SKM-1 (cell line): Measurements from ENCODE around the gene TOR1AIP2.

Experiments
- DNase-seq: peaks from one replicate; lab custom pipeline; 2025; ENCODE audit not compliant: unreplicated experiment; lab: John Stamatoyannopoulos, UW

Gene TOR1AIP2

DNA sequence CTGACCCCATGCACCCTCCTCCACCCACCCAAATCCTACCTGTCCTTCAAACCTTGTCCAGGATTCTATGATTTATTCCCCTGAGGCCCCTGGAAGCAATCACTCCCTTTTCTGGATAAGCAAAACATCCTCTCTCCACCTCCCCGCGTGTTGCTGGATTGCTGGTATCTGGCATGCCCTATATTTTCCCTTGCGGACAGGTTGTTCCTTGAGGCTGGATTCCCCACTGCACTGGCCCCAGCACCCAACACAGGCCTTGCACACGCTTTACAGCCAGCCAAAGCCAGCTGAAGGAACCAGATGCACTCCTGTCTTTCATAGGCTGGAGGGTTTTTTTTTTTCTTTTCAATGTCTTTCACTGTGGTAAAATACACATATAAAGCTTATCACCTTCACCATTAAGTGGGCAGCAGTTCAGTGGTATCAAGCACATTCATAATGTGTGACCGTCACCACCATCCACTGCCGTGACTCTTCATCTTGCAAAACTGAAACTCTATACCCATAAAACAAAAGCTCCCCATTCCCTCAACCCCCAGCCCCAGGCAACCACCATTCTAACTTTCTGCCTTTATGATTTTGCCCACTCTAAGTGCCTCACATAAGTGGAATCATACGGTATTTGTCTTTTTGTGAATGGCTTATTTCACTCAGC, 50.9 kb downstream of the TOR1AIP2 start:
- DNase-seq, result no peak

DNA sequence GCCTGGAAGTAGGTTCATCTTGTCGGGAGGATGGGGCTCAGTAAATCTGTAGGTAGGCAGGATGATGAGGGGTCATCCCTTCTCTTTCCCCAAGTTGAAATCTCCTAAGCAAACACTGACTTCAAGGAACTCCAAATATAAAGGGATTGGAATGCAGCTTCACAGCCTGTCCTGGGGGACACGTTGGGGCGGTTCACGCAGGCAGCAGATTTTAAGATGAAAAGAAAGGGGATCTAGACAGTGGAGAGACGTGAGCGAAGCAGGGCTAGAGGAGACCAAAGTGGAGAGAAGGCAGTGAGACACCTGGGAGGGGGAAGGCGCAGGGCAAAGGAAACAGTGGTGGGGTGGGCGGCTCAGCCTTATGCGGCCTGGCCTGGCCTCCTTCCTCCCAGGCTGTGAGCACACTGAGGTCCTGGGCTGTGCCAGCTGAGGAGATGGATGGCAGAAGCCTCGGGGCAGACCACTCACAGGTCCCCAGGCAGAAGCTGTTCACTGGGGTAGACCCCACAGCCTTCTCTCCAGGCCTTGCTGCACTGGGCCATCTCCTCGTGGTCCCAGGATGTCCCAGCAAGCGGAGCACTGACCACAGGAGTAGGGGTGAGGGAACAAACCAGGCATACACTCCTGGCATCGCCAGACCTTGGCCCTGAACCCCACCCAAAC, 51.7 kb downstream of the TOR1AIP2 start:
- DNase-seq, result no peak

DNA sequence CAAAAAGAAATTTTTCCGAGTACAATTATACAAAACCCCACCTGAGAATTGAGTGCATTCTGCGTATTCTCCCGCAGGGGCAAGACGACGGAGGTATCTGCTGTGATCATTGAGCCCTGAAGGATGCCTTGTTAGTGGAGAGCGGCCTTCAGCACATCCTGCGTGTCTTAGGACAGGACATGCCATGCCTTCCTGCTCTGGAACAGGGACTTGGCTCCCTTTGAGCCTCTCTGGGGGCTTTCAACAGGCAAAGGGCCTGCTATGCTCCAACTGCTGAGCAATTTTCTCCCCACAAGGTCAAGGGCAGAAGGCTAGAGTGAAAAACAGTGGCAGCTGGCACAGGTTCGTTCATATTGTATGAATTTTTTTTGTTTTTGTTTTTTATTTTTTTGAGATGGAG, 52.4 kb downstream of the TOR1AIP2 start:
- no peak for DNase-seq

DNA sequence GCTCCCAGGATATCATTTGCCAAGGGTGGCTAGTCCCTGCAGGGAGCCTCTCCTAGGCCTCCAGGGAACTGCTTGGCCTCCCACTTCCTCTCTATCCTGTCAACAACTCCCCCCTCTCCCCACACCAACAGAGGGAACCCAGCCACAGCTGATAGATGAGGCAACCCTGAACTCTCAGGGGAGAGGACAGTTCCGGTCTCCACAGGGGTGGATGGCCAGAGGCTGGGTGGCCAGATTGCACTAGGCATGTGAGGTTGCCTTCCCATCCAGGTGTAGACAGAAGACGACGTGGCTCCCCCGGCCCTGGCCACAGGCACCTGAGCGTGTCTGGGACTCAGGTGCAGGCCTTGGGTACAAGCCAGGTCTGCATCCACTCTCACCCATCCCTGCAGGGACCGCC, 53.3 kb downstream of the TOR1AIP2 start:
- peak; percentile 73 for DNase-seq

- DNase-seq, result no peak
Observed at GRCh38 chr1:179823693-179824092, 53.9 kb downstream of the TOR1AIP2 start.

- DNase-seq, result no peak
Observed at GRCh38 chr1:179822065-179822464, 55.5 kb downstream of the TOR1AIP2 start.

DNA sequence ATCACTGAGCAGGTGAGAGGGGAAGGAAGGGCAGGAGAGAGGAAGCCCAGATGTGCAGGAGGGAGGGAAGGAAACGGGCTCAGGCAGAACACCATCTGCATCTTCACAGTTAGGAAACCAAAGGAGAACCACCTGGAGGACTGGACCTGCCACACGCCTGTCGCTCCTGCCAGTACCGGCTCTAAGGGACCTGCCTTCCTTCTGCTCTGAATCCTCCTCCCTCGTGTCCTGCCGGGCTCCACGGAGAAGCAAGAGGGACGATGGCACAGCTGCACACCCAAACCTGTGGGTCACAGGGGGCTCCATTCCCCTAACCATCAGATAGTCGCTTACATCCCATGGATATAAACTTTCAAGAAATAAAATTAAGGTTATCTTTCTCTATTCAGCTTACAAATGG, 56.1 kb downstream of the TOR1AIP2 start:
- DNase-seq, result no peak

DNA sequence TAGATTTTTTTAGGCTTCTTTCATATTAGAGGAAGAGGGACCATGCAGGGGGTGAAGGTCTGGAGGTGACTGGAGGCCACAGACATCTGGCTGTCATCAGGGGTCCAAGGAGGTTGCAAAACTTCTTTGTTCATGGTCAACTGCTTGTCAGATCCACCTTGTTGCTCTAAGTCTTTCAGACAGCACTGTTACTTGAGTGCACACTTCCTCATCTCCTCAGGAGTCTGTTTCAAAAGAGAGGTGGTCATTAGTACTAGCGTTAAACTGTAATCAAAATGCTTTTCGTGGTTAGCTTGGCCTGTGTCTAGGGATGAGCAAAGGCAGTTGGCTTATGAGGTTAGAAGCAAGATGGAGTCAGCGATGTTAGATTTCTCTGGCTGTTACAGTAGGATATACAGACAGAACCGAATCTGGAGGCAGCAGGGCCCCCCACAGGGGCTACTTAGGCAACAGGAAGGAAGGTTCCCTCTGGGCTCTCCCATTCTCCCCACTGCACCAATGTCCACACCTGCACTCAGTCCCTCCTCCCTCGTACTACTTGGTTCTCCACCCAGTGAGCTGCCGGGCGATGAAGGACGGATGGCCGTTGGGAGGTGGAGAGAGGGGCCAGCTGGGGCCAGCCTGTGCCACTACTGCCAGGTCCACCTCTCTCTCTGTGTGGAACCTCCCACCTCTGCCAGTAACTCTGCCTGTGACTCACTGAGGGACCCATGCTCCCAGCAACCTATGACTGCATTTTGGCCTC, 57.2 kb downstream of the TOR1AIP2 start:
- DNase-seq, result peak; percentile 92

DNA sequence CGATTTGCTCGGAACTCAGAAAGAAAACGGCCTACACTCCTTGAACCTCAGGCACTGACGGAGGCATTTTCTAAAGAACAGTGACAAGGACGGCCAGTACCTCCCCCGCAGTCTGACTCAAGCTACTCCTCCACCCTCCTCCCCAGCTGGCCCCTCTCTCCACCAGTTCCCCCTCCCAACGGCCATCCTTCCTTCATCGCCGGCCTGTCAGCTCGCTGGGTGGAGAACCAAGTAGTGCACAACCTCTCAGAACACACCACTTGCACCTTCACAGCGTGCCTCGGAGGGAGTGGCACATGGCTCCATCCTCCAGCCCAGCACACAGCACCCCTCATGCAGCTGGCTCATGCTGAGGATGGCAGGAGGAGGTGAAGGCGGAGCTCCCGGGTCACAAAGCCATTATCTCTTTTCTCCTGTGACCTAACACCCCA, 58.8 kb downstream of the TOR1AIP2 start:
- no peak for DNase-seq

DNA sequence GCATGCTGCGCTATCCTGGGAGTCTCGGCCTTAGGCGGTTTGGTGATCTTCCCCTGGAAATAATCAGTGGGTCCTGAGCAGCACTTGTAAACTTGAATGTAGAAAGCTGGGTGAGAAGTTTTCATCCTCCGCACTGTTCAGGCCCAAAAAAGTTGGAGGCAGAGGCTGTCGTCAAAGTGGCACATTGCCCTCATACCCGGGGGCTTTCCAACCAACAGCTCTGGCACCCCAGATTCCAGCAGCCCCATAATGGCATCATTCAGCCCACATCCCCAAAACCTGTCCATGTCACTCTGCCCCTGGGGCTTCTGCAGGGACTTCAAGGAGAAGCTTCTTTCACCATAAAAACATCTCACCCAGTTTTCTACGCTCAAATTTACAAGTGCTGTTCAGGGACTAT, 59.3 kb downstream of the TOR1AIP2 start:
- no peak for DNase-seq

DNA sequence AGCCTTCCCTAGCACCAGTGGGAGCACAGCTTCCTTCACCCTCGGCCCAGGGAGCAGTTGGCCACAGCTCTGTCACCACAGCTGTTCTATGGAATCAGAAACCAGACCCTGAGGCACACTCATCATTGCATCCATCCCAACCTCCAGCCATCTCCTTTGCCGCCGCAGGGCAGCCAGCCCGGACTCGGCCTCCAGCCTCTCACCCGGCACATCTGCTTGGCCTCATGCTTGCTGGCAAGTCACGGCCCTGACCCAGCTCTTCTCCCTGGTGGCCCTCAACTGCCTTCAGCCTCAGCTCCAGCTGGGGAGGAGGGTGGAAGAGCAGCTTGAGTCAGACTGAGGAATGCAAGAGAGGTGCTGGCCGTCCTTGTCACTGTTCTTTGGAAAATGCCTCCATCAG, 59.8 kb downstream of the TOR1AIP2 start:
- no peak for DNase-seq

DNA sequence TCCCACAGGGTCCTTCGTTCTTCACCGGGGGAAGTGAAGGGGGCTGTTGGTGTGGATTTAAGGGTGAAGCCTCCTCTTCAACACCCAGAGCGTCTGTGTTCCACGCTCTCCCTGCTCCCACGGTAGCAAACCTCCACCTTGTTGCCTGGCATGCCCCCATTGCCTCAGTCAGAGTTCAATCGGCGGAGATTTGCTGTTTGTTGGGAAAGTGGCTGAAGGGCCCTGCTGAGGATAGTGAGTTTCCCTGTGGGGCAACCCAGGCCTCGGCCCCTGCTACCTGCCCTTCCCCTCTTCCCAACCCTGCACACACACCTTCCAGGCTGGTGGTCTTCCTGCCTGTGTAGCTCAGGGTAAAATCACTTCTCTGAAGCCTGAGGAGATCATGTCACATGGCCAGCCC, 60.5 kb downstream of the TOR1AIP2 start:
- DNase-seq, result no peak

- DNase-seq, result no peak
Observed at GRCh38 chr1:179816196-179816960, 61.2 kb downstream of the TOR1AIP2 start.

DNA sequence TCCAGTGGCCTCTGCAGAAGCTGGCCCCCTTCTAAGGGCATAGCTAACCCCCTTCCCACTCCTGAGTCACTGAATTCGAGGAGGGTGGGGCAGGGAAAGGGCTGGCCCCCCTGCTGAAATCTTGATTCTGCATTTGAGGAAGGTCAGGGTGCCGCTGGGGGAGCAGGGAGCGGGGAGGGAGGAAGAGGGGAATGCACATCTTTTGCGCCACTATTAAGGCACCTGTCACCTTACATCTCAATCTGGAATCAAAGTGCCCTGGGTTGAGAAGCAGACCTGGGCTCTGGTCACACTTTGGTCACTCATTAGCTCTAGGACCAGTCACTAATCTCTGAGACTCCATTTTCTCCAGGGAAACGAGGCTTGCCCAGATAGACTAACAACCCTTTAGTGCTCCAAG, 62.0 kb downstream of the TOR1AIP2 start:
- DNase-seq, result no peak

GRCh38 chr1:179814546-179814838, 63.1 kb downstream of the TOR1AIP2 start:
- DNase-seq, result no peak

GRCh38 chr1:179813626-179814545, 63.7 kb downstream of the TOR1AIP2 start:
- no peak for DNase-seq

DNA sequence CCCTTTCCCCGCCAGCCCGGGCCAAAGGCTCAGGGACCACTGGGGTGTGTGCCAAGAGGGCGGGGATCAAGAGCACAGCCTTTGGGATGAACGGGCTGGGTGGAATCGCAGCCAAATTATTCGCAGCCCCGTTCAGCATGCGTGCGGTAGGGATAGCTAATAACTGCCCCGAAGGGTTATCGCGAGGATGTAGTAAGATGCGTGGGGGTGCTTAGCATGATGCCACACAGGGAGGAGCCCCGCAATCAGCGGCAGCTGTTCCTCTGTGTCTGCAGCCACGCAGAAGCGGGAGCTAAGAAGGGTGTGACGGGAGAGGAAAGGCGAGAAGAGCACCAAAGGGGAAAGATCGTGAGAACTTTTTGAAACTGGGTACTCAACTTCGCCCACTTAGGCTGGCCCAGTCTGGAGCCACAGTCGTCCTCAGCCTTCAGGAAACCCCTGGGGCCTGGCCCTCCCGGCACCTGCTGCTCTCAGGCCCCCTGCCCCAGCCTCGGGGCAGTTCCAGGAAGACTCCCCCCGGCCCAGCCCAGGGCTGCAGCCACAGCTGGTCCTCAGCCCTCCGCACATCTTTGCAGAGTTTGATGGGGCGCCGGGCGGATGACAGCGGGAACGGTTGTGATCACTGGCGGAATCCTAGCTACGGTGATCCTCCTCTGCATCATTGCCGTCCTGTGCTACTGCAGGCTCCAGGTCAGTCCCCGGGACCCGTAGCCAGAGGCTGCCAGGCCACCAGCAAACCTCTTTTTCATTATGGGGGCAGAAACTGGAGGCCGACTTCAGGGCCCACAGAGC, 64.9 kb downstream of the TOR1AIP2 start:
- no peak for DNase-seq

GRCh38 chr1:179810367-179810715, 67.3 kb downstream of the TOR1AIP2 start:
- DNase-seq, result no peak

DNA sequence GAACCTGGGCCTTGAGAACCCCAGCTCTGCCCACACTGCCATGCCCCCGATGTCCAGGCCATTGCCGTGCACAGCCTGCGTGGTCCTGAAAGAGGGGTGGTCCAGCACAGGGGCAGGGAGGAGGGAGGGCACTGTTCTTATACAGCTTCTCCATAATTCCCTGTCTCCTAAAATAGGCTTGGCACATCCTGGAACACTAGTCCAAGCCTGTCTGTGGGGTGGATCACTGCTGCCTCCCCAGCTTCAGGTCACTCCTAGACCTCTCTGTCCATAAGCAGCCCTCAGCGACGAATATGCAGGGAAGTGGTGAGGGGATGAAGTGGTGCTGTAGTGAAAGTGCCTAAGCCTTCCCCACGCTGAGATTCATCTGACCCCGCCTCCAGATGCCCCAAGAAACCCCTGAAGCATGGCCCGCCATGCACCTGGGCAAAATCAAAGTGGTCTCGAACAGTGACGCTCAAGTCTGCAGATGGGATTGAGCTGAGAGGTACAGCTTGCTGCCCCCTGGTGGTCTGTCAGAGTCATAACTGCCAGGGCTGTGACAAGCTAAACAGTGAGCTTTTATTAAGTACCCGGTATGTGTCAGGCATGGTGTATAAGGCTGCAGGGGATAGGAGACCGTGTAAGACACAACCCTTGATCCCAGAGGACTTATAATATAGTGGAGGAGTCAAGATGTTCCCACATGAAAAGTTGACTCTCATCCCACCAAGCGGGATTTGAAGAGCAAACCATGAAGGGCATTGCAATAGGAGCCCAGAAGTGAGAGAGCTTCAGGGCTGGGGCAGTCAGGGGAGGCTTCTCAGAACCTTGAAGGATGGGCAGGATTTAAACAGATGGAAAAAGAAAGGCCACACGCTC, 67.9 kb downstream of the TOR1AIP2 start:
- DNase-seq, result peak; percentile 44
